Measurements from ENCODE around the gene DLX1. TPM values are rescaled to one million over a fixed set of nuclear protein-coding genes. Genes with fewer than 3 reads are reported as not detected.

The DLX1 gene
- total and polyA plus RNA-seq, 9 of the 15 experiments (the other 6 are each of a cell fraction or from before 2014, with no cell fraction given), result 1.9 to 26.2 (median 9.6) TPM

DNA sequence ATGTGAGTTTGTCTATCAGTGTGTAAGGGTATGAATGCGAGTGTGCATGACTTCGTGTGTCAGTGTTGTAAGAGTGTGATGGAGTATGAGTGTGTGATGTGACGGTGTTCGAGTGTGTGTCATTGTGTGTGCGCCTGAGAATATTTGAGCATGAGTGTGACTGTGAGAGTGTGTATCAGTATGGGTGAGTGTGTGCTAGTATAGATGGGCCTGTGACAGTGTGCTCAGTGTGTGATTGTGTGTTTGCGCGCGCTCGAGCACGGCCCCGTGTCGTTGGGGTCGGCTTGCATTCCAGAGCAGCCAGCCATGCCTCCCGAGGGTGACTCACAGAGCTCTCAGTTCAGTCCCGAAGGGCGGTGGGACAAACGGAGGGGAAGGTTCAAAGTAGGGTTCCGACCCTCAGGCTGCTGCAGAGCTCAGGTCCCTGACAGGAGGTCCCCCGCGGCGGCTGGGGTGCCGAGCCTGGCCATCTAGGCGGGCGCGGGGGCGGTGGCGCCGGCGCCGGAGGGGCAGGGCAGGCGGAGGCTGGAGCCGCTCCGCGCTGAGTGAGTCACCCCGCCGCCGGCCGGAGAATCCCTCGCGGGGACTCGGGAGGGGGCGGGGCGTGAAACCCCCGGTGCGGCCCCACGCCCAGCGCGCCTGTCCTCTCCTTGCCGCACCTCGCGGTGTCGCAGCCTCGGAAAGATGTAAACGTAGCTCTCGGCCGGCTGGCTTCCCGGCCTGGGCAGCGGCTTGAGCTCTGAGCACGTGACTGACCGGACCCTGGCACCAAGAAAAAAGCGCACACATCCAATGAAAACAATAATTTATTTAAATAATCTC is 13.6 kb downstream of the DLX1 start (continued):
- TF ChIP-seq, protein P1, sequence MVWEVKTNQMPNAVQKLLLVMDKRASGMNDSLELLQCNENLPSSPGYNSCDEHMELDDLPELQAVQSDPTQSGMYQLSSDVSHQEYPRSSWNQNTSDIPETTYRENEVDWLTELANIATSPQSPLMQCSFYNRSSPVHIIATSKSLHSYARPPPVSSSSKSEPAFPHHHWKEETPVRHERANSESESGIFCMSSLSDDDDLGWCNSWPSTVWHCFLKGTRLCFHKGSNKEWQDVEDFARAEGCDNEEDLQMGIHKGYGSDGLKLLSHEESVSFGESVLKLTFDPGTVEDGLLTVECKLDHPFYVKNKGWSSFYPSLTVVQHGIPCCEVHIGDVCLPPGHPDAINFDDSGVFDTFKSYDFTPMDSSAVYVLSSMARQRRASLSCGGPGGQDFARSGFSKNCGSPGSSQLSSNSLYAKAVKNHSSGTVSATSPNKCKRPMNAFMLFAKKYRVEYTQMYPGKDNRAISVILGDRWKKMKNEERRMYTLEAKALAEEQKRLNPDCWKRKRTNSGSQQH (CRISPR knock-in tag; IDR thresholded peaks at IDR 0.05), result peak; percentile 82
- TF ChIP-seq, protein P2, sequence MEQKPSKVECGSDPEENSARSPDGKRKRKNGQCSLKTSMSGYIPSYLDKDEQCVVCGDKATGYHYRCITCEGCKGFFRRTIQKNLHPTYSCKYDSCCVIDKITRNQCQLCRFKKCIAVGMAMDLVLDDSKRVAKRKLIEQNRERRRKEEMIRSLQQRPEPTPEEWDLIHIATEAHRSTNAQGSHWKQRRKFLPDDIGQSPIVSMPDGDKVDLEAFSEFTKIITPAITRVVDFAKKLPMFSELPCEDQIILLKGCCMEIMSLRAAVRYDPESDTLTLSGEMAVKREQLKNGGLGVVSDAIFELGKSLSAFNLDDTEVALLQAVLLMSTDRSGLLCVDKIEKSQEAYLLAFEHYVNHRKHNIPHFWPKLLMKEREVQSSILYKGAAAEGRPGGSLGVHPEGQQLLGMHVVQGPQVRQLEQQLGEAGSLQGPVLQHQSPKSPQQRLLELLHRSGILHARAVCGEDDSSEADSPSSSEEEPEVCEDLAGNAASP (IDR thresholded peaks at IDR 0.05), result no peak
- TF ChIP-seq EGR1 (conservative IDR thresholded peaks at IDR 0.05) (peak; percentile 93), GABPB1 (CRISPR knock-in tag; IDR thresholded peaks at IDR 0.05) (peak; percentile 38; the same call in 1 of the 2 replicates), FUS (optimal IDR thresholded peaks at IDR 0.05; ENCODE audit: low read depth, low read length) (peak; percentile 89), HEY1 (CRISPR knock-in tag; IDR thresholded peaks at IDR 0.05; ENCODE audit: borderline replicate concordance) (no peak)
- TF ChIP-seq, protein P3, sequence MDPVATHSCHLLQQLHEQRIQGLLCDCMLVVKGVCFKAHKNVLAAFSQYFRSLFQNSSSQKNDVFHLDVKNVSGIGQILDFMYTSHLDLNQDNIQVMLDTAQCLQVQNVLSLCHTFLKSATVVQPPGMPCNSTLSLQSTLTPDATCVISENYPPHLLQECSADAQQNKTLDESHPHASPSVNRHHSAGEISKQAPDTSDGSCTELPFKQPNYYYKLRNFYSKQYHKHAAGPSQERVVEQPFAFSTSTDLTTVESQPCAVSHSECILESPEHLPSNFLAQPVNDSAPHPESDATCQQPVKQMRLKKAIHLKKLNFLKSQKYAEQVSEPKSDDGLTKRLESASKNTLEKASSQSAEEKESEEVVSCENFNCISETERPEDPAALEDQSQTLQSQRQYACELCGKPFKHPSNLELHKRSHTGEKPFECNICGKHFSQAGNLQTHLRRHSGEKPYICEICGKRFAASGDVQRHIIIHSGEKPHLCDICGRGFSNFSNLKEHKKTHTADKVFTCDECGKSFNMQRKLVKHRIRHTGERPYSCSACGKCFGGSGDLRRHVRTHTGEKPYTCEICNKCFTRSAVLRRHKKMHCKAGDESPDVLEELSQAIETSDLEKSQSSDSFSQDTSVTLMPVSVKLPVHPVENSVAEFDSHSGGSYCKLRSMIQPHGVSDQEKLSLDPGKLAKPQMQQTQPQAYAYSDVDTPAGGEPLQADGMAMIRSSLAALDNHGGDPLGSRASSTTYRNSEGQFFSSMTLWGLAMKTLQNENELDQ (CRISPR knock-in tag; IDR thresholded peaks at IDR 0.05; ENCODE audit: borderline replicate concordance), result no peak
- TF ChIP-seq, protein P4, sequence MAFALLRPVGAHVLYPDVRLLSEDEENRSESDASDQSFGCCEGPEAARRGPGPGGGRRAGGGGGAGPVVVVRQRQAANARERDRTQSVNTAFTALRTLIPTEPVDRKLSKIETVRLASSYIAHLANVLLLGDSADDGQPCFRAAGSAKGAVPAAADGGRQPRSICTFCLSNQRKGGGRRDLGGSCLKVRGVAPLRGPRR (CRISPR knock-in tag; IDR thresholded peaks at IDR 0.05), result no peak
- TF ChIP-seq, protein P5, sequence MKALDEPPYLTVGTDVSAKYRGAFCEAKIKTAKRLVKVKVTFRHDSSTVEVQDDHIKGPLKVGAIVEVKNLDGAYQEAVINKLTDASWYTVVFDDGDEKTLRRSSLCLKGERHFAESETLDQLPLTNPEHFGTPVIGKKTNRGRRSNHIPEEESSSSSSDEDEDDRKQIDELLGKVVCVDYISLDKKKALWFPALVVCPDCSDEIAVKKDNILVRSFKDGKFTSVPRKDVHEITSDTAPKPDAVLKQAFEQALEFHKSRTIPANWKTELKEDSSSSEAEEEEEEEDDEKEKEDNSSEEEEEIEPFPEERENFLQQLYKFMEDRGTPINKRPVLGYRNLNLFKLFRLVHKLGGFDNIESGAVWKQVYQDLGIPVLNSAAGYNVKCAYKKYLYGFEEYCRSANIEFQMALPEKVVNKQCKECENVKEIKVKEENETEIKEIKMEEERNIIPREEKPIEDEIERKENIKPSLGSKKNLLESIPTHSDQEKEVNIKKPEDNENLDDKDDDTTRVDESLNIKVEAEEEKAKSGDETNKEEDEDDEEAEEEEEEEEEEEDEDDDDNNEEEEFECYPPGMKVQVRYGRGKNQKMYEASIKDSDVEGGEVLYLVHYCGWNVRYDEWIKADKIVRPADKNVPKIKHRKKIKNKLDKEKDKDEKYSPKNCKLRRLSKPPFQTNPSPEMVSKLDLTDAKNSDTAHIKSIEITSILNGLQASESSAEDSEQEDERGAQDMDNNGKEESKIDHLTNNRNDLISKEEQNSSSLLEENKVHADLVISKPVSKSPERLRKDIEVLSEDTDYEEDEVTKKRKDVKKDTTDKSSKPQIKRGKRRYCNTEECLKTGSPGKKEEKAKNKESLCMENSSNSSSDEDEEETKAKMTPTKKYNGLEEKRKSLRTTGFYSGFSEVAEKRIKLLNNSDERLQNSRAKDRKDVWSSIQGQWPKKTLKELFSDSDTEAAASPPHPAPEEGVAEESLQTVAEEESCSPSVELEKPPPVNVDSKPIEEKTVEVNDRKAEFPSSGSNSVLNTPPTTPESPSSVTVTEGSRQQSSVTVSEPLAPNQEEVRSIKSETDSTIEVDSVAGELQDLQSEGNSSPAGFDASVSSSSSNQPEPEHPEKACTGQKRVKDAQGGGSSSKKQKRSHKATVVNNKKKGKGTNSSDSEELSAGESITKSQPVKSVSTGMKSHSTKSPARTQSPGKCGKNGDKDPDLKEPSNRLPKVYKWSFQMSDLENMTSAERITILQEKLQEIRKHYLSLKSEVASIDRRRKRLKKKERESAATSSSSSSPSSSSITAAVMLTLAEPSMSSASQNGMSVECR (CRISPR knock-in tag; IDR thresholded peaks at IDR 0.05), result 0 out of 2 replicates have a peak, but pooled peaks have one; percentile 2
- TF ChIP-seq, protein P6, sequence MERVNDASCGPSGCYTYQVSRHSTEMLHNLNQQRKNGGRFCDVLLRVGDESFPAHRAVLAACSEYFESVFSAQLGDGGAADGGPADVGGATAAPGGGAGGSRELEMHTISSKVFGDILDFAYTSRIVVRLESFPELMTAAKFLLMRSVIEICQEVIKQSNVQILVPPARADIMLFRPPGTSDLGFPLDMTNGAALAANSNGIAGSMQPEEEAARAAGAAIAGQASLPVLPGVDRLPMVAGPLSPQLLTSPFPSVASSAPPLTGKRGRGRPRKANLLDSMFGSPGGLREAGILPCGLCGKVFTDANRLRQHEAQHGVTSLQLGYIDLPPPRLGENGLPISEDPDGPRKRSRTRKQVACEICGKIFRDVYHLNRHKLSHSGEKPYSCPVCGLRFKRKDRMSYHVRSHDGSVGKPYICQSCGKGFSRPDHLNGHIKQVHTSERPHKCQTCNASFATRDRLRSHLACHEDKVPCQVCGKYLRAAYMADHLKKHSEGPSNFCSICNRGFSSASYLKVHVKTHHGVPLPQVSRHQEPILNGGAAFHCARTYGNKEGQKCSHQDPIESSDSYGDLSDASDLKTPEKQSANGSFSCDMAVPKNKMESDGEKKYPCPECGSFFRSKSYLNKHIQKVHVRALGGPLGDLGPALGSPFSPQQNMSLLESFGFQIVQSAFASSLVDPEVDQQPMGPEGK (CRISPR knock-in tag; IDR thresholded peaks at IDR 0.05; ENCODE audit: borderline replicate concordance), result no peak

Data from K562 (cell line).